HG02759 (cell line): ENCODE measurements around the gene DENND2A.

Experiments
- ATAC-seq: cut with Tn5 transposase; IDR thresholded peaks from one replicate; pipeline ENCODE4 v1.9.1; 2021; ENCODE audit warnings: mild to moderate bottlenecking, moderate library complexity; ENCODE audit not compliant: unreplicated experiment

DENND2A gene

GRCh38 chr7:140476698-140477261 lies 163.8 kb downstream of the DENND2A start:
- ATAC-seq = no peak

GRCh38 chr7:140475747-140476333 lies 164.8 kb downstream of the DENND2A start:
- no peak for ATAC-seq
